GM13977 (cell line): ENCODE data around the gene LMAN1L.

Experiments
- DNase-seq: peaks from one replicate; pipeline ENCODE4 v3.0.0; 2012; ENCODE audit warnings: low spot score
- in situ Hi-C: fragments of 300-500 bp; cut with MboI; formaldehyde crosslinking; loops from one replicate; pipeline ENCODE4 v1.12.0; 2022; ENCODE audit warnings: low sequenced_read_pairs, low pct_unique_long_range_greater_than_20kb, mixed read lengths, inconsistent platforms; ENCODE audit not compliant: unreplicated experiment
- TF ChIP-seq, protein P1 (sequence below): IDR thresholded peaks from 2 replicates; pipeline ENCODE4 v1.5.1; 2012; ENCODE audit warnings: mild to moderate bottlenecking, control low read depth; ENCODE audit not compliant: insufficient read depth; ENCODE audit errors: extremely low read depth, missing control alignments

The LMAN1L gene

DNA sequence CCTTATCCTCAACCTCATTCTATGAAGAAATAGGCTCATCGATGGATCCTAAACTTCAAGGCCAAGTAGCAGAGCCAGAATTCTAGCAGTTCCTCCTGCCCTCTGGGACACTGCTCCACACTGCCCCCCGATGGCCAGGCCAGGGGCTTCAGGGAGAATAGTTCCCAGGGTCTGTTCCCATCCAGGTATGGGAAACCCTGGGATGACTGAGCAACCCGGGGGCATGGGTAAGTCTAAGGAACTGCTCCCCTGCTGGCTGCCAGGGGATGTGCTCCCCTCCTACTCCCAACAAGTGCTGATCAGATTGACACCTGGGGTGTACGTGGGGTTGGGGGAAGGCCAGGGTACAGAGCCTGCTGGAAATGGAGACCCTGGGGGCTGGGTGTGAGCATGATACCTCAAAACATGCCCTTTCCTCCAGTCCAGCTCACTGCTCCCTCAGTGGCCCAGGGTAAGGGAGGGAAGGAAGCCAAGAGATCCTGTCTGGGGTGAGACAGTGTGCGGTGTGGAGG, 22.7 kb downstream of the LMAN1L start:
- TF ChIP-seq, protein P1, sequence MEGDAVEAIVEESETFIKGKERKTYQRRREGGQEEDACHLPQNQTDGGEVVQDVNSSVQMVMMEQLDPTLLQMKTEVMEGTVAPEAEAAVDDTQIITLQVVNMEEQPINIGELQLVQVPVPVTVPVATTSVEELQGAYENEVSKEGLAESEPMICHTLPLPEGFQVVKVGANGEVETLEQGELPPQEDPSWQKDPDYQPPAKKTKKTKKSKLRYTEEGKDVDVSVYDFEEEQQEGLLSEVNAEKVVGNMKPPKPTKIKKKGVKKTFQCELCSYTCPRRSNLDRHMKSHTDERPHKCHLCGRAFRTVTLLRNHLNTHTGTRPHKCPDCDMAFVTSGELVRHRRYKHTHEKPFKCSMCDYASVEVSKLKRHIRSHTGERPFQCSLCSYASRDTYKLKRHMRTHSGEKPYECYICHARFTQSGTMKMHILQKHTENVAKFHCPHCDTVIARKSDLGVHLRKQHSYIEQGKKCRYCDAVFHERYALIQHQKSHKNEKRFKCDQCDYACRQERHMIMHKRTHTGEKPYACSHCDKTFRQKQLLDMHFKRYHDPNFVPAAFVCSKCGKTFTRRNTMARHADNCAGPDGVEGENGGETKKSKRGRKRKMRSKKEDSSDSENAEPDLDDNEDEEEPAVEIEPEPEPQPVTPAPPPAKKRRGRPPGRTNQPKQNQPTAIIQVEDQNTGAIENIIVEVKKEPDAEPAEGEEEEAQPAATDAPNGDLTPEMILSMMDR: peak; percentile 83
- in situ Hi-C loops: no loop called here
- DNase-seq: peak; percentile 76

DNA sequence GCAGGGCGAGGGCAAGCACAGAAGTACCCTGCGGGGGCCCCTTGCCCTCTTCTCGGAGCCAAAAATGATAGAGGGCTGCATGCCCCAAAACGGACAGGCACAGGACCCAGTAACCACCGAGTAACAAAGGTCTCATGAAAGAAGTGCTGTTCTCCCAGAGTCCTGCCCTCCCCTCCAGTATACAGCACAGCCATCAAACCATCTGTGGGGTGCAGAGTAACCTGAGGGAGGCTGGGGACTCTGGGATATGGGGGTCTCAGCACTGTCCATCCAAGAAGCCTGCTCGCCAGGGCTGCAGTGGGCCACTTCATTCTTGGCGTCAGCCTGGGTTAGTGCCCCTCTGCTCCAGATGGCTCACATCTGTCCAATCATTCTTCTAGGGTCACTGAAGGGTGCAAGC, 24.2 kb downstream of the LMAN1L start:
- TF ChIP-seq, protein P1: no peak
- in situ Hi-C loops: no loop called here

DNA sequence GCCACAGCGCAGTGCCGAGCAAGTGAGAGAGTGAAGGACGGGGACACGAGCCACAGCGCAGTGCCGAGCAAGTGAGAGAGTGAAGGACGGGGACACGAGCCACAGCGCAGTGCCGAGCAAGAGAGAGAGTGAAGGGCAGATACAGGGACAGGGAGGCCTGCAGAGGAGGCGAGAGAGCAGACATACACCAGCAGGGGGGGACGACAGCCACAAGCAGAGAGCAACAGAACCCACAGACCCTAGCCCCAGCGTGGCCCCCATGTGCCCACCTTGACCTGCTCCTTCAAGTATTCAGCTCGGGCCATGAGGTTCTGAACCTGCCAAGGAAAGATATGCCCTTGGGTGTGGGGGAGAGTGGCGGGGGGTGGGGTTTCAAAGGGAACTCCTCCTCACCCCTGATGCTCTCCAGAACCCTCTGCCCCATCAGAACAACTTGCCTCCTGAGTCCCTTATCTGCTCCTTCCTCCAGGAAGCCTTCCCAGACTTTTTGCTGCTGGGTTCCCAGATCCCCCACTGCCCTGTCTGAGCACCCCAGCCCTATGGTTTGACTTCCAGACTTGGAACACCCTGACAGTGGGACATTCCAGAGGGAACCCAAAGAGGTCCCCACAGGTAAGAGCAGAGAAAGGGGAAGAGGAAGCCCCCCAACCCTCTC, 25.0 kb downstream of the LMAN1L start:
- TF ChIP-seq, protein P1: no peak
- in situ Hi-C loops: no loop called here
- no peak for DNase-seq

More for the DNA sequence above, 24.2 kb downstream of the LMAN1L start:
- DNase-seq: no peak

DNA sequence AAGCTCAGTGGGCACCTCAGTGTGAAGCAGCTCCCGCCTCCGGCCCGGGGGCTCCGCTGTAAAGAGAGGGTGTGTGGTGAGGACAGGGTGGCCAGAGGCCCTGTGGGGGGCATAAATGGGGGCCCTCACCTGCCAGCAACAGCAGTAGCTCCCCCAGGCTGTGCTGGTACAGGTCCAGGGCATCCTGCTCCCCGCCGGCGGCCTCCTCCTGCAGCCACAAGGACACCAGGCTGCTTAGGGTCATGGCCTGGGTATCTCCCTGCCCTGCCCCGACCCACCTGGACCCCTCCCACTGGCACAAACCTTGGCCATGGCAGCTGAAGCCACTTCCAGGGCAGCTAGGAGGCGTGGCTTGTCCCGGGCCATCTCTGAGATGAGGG, 25.5 kb downstream of the LMAN1L start:
- in situ Hi-C loops: no loop called here
- DNase-seq: no peak
- TF ChIP-seq, protein P1: no peak

DNA sequence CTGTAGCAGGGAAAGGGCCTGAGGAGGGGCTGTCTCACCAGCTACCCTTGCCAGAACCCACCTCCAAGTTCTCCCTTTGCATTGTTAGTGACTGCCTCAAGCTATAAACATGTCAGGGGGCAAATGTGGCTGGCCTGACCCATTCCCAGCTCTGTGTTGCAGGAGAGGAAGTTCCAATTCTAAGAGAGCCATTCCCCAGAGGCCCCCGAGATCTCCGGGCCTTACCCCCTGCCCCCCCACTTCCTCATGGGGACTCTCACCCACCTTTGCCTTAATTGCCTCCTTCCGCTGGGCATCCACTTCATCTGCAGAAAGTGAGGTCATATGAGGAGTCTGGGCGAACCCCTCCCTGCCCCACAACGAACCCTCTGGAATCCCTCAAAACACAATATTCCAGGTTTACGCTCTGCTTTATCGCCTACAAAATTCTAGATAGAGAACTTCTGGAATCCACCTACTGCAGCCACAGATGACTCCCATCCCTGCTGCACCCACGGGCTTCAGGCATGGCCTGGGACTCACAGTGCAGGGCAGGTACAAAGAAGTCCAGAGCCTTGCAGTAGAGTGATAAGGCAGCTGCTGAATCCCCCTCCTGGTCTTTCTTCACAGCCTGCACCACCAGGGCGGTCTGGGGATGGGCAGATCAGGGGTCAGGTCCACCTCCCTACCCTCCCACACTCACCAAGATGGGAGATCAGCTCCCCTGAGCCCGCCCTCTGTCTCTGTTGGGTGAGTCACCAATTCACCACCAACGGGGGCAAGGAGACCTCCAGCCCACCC, 26.3 kb downstream of the LMAN1L start:
- in situ Hi-C loops: no loop called here
- TF ChIP-seq, protein P1: no peak
- no peak for DNase-seq

DNA sequence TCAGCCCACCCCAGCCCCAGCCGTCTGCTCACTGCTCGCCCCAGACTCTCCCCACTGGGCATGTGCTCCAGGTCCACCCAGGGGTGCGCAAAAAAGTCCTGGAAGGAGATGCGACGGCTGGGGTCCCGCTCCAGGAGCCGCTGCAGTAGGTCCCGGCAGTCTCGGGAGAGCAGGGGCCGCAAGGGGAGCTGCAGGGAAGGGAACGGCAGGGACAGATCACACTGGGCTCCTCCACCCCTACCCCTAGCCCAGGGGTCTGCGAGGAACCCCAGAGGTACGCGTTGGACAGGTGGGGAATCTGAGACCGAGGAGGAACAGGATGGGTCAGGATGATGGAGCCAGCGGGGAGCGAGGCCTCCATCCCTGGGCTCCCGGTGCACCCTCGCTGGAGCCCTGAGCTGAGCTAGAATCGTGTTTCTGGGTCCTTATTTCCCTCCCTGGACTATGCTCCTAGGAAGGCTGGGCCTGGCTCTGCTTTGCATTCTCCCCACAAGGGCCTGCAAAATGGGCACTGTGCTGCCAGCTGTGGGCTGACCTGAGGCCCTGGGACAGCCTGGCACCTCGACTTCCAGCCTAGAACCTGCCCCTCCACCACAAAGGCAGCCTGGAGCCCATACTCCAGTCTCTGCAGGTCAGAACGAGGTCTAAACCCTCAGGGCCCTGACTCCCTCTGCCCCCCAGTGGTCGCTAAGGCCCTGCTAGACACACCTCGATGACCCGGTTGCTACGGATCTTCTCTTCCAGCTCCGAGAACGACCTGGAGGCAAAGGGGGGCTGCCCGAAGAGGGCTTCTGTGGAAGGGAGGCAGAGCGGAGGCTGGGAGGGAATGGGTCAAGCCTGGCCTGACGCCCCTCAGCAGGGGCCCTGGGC, 27.1 kb downstream of the LMAN1L start:
- no peak for DNase-seq
- TF ChIP-seq, protein P1: peak; percentile 30
- in situ Hi-C loops: no loop called here
